OCI-LY7 (cell line): Measurements from ENCODE around the gene OSBPL1A. TPM values are rescaled to one million over a fixed set of nuclear protein-coding genes. Genes with fewer than 3 reads are reported as not detected.

Experiments used
- BruUV-seq: library from RNA; stranded (reverse); fragments of 400-500 nt; replicated peaks from 2 replicates; lab custom pipeline; 2021; lab: Mats Ljungman, UMichigan
- CTCF ChIA-PET: fragments of 300-600 bp; sonication (Branson Sonifier 250); formaldehyde crosslinking; loops from one replicate; lab custom pipeline; 2022; ENCODE audit warnings: antibody characterized with exemption; ENCODE audit not compliant: unreplicated experiment; lab: Charles Lee
- POLR2A ChIA-PET: fragments of 300-600 bp; sonication (Branson Sonifier 250); formaldehyde crosslinking; loops from one replicate; lab custom pipeline; 2022; ENCODE audit warnings: antibody characterized with exemption; lab: Charles Lee
- DNase-seq: peaks from one replicate; pipeline ENCODE4 v3.0.0-alpha.2; 2015; ENCODE audit warnings: low spot score
- H2AFZ ChIP-seq: fragments of 200-600 bp; sonication (generic), shearing (Covaris generic); 2 replicates; pipeline ENCODE4 v1.6.1; 2014; ENCODE audit warnings: mild to moderate bottlenecking, antibody characterized with exemption, low read length, moderate library complexity
- H3K27ac ChIP-seq: fragments of 200-600 bp; sonication (generic); 2 replicates; pipeline ENCODE4 v1.5.1; 2014; ENCODE audit warnings: mixed run types, low read depth, mild to moderate bottlenecking, moderate library complexity, low read length, inconsistent platforms; ENCODE audit not compliant: poor library complexity, severe bottlenecking
- H3K36me3 ChIP-seq: fragments of 200-600 bp; sonication (generic); 2 replicates; pipeline ENCODE4 v1.6.1; 2014; ENCODE audit warnings: mild to moderate bottlenecking, antibody characterized with exemption, low read length, moderate library complexity, mixed read lengths; ENCODE audit not compliant: insufficient read depth
- H3K4me1 ChIP-seq: fragments of 200-600 bp; sonication (generic); 2 replicates; pipeline ENCODE4 v1.5.1; 2014; ENCODE audit warnings: mild to moderate bottlenecking, low read length; ENCODE audit not compliant: insufficient read depth, poor library complexity, severe bottlenecking
- H3K4me2 ChIP-seq: fragments of 200-600 bp; sonication (generic); 2 replicates; pipeline ENCODE4 v1.6.1; 2014; ENCODE audit warnings: mild to moderate bottlenecking, low read length
- H3K4me3 ChIP-seq: fragments of 200-600 bp; sonication (generic); 2 replicates; pipeline ENCODE4 v1.5.1; 2014; ENCODE audit warnings: mild to moderate bottlenecking, low read depth, low read length; ENCODE audit not compliant: poor library complexity, severe bottlenecking
- H3K79me2 ChIP-seq: fragments of 200-600 bp; sonication (generic); 2 replicates; pipeline ENCODE4 v1.6.1; 2016; ENCODE audit warnings: low read depth, mild to moderate bottlenecking, low read length, moderate library complexity, mixed read lengths; ENCODE audit not compliant: insufficient read depth
- H3K9me2 ChIP-seq: fragments of 200-600 bp; sonication (generic); 2 replicates; pipeline ENCODE4 v1.6.1; 2016; ENCODE audit warnings: mild to moderate bottlenecking, low read length, mixed read lengths; ENCODE audit not compliant: insufficient read depth
- H3K9me3 ChIP-seq: fragments of 200-600 bp; sonication (generic); 2 replicates; pipeline ENCODE4 v1.6.1; 2014; ENCODE audit warnings: mild to moderate bottlenecking, mixed run types, low read length, mixed read lengths
- H4K20me1 ChIP-seq: fragments of 200-600 bp; sonication (generic); 2 replicates; pipeline ENCODE4 v1.6.1; 2014; ENCODE audit warnings: mild to moderate bottlenecking, antibody characterized with exemption, low read length, moderate library complexity, mixed read lengths; ENCODE audit not compliant: insufficient read depth
- CTCF ChIP-seq: fragments of 200-600 bp; sonication (generic); conservative IDR thresholded peaks from 2 replicates; pipeline ENCODE4 v1.5.1; 2014; ENCODE audit warnings: mild to moderate bottlenecking, antibody characterized with exemption, low read length, moderate library complexity, mixed read lengths
- EZH2phosphoT487 ChIP-seq: fragments of 200-600 bp; sonication (generic); IDR thresholded peaks from 2 replicates; pipeline ENCODE4 v1.6.1; 2018; ENCODE audit warnings: low read depth, borderline replicate concordance, mild to moderate bottlenecking, mixed run types, antibody characterized with exemption, low read length, moderate library complexity, mixed read lengths
- intact Hi-C: fragments of 100-400 bp; cut with micrococcal nuclease; formaldehyde crosslinking; loops from one replicate; pipeline ENCODE4 v1.10.0; 2022; ENCODE audit not compliant: unreplicated experiment
- total RNA-seq, 2 experiments: library from RNA; depleted of rRNA in 1 of 2; stranded (reverse); fragments of >200 nt in 1 of 2; shearing (Covaris generic) in 1 of 2; gene quantifications; 2 replicates each; pipeline ENCODE4 v1.2.3, GENCODE V29; 2014 to 2022

OSBPL1A gene
- total RNA-seq, 2 experiments from 2014 or later = 0.06 to 0.59 TPM

- Histone ChIP-seq H4K20me1 (no peaks in the 10 kb centered on the region), H3K4me1 (no peaks in the 10 kb centered on the region), H3K9me3 (no peaks in the 10 kb centered on the region), H3K79me2 (no peaks in the 10 kb centered on the region), H3K27ac (no peak overlapping the region), H2AFZ (no peak overlapping the region), H3K4me2 (no peak overlapping the region), H3K36me3 (no peaks in the 10 kb centered on the region), H3K4me3 (no peak overlapping the region), H3K9me2 (no peaks in the 10 kb centered on the region)
- ChIA-PET CTCF (no interaction called here), POLR2A (interaction anchor here (0.6 to 1.2 kb wide), 2 partner anchors 122 to 276 kb away, joined by 3 read pairs; no protein-coding TSS in a partner anchor)
- no peak for DNase-seq
- TF ChIP-seq EZH2phosphoT487 (no peak), CTCF (no peak)
- BruUV-seq = no TSS peak
- intact Hi-C loops = no loop called here
These were observed 28.2 kb downstream of the OSBPL1A start for GRCh38 chr18:24369426-24369825.

GRCh38 chr18:24368749-24369148 lies 28.9 kb downstream of the OSBPL1A start:
- intact Hi-C loops = no loop called here
- Histone ChIP-seq H3K36me3 (no peaks in the 10 kb centered on the region), H3K27ac (no peak overlapping the region), H3K4me2 (no peak overlapping the region), H2AFZ (no peak overlapping the region), H3K4me3 (no peak overlapping the region), H3K9me3 (no peaks in the 10 kb centered on the region), H3K79me2 (no peaks in the 10 kb centered on the region), H3K4me1 (no peaks in the 10 kb centered on the region), H3K9me2 (no peaks in the 10 kb centered on the region), H4K20me1 (no peaks in the 10 kb centered on the region)
- ChIA-PET POLR2A (interaction anchor here (1.2 kb wide), 1 partner anchor 123 kb away, joined by 3 read pairs; no protein-coding TSS in a partner anchor), CTCF (no interaction called here)
- no peak for DNase-seq
- TF ChIP-seq CTCF (no peak), EZH2phosphoT487 (no peak)
- no TSS peak for BruUV-seq

DNA sequence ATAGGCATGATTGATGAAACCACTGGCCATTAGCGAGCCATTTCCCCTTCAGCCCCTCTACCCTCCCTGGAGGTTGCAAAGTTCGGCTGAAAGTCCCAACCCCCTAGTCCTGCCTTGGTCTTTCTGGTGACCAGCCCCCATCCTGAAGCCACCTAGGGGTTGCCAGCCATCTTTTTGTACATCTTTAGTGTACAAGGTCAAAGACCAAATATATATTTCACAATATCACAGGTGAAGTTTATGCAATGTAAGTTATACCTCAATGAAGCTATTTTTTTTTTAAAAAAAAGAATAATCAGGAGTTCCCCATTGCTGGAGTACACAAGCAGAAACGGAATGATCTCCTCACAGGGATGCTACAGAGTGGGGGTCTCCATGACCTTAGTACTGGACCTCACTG lies 31.3 kb downstream of the OSBPL1A start:
- no peaks in the 10 kb centered on the region for H3K9me2 ChIP-seq
- no TSS peak for BruUV-seq
- POLR2A ChIA-PET = no interaction called here
- H2AFZ ChIP-seq = no peak overlapping the region
- H3K4me3 ChIP-seq = no peak overlapping the region
- intact Hi-C loops = no loop called here
- H3K79me2 ChIP-seq = no peaks in the 10 kb centered on the region
- H3K27ac ChIP-seq = no peak overlapping the region
- no peaks in the 10 kb centered on the region for H3K4me1 ChIP-seq
- no peak overlapping the region for H3K4me2 ChIP-seq
- H3K9me3 ChIP-seq = no peaks in the 10 kb centered on the region
- CTCF ChIA-PET = no interaction called here
- no peaks in the 10 kb centered on the region for H4K20me1 ChIP-seq
- no peak for DNase-seq
- H3K36me3 ChIP-seq = no peaks in the 10 kb centered on the region
- TF ChIP-seq CTCF (no peak), EZH2phosphoT487 (no peak)
